Amniotic epithelial cell (primary cell): ENCODE results near the gene NBEAL2.

Source experiments
- DNase-seq: peaks from one replicate; pipeline ENCODE4 v3.0.0-alpha.2; 2010; ENCODE audit warnings: low read depth

Gene NBEAL2

DNA sequence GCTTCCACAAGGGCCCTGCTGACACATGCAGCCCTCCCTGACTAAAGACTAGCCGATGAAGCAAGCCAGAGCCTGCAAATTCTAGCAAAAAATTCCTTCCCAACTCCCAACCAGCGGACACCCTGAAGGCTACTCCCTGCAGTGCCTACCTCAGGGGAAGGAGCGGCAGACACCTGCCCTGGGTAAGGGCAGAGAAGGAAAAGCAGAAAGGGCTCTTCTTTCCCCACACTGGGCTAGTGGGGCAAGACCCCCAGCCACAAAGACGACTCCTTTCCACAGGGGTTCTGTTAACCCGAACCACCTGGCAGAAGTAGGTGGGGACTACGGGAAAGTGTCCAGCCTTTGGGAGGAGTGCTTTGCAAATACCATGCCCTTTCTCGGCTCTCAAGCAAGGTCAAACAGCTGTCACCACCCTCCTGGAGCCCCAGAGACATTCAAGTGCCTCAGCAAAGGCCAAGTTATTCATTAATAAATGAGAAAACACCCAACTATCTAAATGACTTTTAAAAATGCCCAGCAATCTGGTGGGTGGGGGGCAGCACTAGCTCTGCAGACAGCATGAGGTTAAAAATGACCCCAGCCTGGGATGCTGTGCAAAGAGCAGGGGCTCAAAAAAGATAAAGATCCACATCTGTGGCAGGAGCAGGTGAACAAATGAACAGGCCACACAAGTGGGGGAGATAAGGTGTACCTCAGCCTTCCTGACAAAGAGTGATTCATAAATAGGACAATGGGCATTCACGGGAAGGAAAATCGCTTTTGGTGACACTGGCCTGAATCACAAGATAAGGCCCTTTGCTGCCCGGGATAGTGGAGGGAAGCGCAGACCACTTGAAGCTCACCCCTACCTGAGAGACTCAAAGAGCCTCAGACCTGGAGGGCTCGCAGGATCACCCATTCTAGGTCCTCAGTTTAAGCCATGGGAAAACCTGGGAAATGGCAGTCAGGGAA is 36.0 kb upstream of the NBEAL2 start:
- DNase-seq = no peak

DNA sequence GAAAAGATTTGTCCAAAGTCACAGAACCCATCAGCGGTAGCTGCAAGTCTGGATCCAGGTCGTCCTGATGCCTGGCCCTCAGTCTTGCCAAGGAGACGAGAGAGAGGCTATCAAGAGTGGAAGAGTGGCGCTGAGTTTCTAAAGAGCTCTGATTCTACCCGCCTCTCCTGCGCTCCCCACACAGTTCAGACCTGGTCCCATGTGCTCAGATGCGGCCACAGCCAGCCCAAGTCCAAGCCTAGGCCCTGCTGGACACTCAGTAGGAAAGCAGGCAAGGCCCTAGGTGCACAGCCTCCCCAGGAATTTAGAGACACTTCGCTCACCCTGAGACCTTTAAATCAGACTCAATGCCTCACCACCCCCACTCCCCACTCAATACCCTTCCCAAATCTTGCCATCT is 35.3 kb upstream of the NBEAL2 start:
- no peak for DNase-seq

DNA sequence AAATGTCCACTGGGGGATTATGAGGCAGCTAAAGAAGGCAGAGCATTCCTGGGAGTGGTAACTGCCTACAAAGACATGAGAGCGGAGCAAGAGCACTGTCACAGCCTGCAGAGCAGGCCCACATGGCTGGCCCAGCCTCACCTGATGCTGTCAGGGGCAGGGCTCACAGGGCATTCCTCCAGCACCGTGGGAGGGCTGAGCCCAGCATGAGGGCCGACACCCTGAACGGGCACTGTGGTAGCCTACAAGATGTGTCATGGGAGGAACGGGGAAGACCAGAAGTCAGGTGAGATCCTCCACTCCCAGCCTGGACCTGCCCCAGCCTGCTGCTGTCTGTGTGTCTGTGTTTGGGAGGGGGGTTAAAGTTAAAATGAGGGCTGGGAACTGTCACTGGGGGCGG is 33.0 kb upstream of the NBEAL2 start:
- DNase-seq = no peak

DNA sequence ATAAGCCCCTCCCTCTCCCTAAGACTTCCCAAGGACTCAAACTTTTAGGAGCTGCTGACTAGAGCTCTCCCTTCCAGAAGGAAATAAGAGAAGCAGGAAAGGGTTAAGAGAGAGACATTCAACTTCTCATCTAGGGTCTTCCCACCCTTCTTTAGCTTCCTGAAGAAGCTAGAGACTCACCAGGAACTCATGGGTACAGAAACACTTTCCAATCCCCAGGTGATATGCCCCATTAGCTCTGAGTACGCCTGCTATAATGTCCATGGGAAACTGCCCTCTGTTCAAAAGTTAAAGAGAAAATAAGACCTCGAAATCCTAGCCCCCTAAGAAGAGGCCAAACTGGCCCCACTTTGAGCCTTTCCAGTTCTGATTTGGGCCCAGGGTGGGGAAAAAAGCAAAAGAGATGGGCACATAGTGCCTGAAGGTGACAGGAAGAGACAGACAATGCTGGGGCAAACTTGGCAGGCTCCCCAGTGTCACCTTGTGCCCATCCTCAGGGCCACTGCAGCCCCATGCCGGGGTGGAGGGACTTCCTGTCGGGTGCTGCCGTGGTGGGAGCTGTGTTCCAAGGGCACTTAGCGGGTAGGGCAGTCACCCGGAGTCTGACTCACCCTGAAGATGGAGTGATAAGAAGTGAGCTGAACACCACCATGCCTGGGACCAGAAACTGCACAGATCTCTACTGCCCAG is 32.5 kb upstream of the NBEAL2 start:
- peak; percentile 81 for DNase-seq

DNA sequence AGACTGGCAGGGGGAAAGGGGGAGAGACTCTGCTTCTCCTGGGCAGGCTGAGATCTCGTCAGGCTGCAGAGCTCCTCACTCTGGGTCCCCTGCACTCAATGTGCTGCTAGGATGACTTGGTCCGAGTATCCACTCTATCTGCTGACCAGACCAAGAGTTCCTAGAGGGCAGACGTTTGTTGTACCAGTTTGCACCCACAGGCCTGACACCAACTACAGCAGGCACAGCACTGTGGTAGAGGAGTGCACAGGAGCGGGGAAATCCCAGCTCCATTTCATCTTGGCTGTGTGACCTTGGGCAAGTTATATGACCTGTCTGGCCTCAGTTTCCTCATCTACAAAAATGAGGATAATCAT is 31.9 kb upstream of the NBEAL2 start:
- DNase-seq = no peak

DNA sequence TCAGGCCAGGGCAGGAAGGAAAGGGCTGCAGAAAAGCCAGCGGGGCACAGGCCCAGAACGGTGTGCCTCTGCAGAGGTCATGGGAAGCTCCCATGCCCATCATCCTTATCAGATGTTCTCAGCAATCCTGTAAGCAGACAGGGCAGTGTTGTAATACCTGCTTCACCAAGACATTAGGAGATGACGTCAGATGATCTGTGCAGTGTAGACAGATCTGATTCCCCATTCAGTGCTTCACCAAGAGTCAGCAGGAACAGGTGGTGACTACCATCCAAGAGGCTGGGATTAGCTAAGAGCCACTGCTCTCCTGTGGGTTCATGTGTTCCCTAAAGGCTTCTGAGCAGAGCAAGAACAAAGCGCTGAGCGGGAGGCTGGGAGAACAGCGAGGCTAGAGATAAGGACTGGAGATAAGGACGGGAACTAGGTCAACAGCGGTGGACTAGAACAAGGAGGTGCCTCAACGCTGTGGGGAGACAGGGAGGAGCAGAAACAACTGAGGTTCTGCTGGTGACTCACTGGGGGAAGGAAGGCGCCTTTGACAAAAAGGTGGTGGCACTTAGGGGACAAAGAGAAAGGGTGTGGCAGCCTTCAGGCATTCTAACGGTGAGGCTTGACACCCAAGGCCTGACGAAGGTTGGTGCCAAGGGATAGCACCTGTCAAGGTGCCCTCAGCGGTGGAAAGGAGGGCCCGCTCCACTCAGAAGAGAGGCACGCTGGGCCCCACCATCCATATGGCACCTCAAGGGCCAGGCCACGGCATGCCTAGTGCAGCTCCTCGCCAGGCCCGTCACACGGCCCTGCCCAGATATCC is 31.3 kb upstream of the NBEAL2 start:
- DNase-seq = peak; percentile 100

DNA sequence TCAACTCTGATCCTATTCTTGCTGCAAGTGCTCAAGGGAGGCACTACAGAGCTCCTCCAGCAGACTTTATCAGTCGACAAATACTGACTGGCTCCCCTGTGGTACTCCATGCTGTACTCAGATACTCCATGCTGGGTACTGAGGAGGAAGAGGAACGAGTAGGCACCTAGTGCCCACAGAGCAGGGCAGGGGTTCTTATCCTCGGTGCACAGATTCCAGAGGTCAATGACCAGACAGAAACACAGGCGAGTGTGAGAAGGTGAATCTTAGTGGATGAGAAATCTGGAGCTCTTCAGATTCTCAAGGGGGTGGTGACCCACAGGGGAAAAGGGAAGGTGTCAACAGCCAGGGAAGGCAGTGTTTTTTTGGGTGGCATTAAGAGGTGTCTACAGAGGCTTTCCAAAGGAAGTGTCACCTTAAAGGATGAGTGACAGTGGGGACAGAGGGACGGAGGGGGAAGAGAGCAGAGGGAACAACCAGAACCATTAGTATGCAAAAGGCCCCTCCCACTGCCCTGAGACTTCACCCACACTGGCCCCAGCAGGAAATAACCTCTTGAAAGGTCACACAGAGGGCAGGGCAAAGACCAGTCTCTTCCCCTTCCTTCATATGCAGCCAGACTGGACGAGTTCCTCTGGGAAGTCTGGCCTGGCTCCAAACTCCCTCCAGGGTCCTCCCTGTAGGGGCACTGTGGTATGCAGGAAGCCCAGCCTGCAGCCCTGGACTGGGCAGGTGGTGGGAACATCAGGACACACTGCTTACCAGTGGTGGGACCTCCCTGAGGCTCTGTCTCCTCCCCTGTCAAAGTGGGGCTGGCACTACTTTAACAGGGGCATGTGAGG is 30.4 kb upstream of the NBEAL2 start:
- DNase-seq = peak; percentile 45

DNA sequence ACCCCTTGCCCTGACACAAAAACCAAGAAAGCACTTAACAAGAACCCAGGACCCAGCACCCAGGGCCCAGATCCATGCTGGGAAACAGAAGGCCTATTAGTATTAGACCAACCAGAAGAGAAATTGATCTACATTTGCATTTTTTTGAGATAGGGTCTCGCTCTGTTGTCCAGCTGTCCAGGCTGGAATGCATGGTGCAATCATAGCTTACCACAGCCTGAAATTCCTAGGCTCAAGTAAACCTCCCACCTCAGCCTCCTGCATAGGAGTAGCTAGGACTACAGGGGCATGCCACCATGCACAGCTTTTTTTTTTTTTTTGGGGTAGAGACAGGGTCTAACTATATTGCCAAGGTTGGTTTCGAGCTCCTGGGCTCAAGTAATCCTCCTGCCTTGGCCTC is 29.3 kb upstream of the NBEAL2 start:
- DNase-seq = no peak

DNA sequence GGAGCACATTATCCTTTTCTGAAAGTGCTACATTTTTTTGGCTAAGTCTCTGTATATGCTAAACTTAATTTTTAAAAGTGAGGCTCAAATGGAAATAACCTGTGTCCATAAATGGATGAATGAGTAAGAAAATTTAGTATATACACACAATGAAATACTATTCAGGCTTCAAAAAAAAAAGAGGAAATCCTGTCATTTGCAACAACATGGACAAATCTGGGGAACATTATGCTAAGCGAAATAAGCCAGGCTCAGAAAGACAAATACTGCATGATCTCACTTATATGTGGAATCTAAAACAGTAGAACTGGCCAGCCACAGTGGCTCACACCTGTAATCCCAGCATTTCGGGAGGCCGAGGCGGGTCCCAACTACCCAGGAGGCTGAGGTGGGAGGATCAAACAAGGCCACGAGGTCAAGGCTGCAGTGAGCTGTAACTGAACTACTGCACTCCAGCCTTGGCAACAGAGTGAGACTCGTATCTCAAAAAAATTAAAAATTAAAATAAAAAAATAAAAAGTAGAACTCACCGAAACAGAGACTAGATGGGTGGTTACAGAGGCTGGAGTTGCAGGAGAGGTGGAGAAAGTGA is 28.7 kb upstream of the NBEAL2 start:
- DNase-seq = no peak

DNA sequence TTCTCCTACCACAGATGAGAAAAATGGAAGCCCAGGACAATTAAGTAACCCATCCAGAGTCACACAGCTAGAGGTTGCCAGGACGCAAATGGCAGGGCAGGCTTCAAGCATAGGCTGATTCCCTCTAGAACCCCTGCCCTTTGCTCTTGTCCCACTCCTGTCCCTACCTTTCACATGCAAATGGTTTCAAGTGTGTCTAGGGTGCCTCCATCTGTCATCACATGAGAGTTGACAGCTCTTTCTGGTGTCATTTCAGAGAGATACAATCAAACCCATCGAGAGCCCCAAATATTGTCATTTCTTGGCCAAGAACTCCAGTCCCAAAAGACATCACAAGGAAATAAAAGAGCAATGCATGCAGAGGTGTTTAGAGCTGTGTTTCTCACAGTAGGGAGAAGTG is 26.7 kb upstream of the NBEAL2 start:
- DNase-seq = no peak

DNA sequence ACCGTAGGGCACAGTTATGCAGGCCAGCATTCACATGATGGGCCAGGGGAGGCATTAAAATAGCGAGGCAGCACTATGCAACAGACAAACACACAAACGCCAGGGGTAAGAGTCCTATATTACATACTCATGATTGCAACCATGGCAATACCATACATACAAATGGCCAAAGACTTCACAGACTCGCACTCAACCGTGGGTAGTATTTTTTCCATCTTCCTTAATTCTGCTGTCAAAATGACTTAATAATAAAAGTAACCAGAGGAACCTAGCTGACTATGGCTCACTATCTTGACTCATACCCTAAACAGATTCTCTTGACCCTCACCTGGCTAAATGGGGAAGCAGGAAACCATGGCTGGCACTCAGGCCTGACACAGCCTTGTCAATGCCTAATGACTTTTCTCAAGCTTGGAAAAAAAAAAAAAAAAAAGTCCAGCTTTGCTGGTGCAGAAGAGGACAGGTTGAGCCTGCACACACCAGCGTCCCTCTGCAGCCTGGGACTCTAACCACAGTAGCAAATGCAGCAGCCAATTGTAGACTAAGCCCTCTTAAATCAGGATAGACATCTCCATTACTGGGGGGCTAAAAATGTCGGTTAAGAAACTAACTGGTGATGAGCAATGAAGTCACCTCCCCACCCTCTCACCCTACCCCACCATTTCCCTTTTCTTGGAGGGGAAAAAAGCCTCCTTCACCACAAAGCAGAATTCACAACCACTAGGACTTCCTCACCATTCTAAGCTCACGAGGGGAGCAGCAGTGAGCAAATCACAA is 26.0 kb upstream of the NBEAL2 start:
- DNase-seq = no peak

DNA sequence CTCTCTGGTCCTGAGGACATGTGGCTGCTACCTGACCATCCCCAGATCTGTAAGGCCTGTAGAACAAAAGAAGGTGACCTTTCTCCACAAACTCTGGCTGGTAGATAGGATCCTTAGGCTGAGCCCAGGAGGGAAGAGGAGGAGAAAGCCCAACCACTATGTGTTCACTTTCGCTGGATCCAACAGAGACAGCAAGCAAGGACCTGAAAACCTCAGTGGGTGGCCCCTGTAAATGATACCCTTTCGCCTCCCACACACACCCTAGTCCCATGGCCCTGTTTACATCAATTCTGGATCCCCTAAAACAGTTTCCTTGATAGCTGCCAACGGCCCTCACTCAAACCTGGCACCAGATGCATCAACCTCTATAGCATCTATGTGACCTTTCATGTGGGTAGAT is 25.3 kb upstream of the NBEAL2 start:
- DNase-seq = no peak

DNA sequence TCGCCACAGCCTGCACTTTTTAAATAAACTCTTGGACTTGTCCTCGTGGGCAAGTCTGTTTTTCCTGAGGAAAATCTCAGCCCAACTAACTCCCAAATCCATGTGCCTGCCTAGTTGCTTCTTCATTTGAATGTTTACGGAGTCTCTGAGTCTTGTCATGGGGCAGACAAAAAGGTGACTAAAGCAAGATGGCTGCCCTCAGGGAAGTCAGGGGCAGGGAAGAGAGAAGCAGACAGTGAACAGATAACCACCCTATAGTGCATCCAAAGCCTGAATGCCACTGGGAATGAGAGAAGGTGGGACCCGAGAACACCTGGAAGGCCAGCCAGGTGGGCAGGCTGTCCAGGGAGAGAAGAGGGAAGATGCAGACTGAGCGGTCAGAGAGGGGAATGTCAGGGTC is 24.3 kb upstream of the NBEAL2 start:
- DNase-seq = no peak

DNA sequence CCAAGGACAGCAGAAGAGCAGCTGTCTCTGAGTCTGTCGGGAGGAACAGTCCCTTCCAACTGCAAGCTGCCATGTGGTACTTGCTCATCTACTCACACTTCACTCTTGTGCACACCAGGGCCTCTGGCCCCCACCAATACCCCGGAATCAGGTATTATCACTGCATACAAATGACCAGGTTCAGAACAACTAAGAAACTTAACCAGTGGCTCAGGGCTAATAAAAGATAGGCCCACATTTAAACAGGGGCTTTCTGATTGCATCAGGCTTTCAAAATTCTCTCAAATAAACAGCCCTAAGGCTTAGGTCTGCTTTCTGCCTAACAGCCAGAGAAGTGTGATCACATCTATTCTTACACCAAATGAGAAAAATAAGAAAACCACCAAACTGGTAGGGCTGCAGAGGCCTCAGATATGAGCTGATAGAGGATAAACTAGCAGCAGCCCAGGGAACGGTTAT is 23.6 kb upstream of the NBEAL2 start:
- no peak for DNase-seq

DNA sequence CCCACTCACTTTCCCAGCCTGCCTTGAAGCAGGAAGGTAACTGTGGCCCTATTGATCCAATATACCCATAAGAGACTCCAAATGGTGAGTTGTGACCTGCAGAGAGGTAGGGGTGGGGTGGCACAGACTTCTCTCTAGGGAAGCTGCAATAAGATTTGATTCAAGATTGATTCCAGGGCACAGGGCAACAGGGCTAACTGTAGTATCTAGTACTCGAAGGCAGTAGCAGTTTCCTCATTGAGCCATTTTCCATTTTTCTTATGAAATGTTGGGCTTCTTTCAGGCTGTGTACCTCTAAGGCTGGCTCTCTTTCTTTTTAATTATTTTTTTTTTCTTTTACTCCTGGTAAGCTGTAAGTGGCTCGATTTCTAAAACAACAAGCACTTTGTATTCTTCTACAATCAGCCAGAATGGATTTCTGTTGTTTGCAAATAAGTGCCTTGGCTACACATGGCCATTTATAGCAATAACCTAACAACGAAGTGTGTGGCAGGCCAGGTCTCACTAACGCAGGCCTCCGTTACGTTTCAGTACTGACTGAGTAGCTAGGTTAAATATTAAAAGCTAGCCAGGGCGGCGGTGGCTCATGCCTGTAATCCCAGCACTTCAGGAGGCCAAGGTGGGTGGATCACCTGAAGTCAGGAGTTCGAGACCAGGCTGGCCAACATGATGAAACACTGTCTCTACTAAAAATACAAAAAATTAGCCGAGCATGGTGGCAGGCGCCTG is 22.2 kb upstream of the NBEAL2 start:
- DNase-seq = no peak

DNA sequence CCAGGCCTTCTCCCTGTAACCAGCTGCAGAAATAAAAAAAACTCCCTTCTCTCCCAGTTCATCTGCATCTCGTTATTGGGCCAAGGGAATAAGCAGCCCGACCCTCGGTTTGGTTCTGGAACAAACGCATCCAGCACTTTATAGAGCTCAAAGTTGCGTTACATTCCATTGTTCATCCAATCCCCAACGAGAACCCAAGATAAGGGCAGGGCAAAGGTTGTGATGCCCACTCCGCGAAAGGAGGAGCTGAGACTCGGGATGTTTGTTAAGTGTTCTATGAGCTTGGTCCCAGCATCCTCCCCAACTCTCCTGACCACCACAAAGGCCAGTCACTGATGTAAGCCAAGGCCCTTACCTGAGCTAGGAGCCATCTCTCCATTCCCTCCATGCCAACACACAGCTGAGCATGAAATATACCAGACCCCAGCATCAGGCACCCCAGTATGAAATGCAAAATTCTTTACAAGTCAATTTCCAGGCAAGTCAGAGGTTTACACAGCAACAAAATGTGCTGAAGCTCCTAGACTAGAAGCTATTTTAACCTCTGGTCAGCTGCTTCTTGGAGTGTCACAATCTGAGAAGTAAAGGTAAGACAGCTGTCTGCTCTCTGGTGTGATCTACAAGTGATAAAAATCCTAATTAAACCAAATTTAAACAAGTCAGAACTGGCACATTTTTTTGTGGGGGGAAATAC is 20.9 kb upstream of the NBEAL2 start:
- no peak for DNase-seq

DNA sequence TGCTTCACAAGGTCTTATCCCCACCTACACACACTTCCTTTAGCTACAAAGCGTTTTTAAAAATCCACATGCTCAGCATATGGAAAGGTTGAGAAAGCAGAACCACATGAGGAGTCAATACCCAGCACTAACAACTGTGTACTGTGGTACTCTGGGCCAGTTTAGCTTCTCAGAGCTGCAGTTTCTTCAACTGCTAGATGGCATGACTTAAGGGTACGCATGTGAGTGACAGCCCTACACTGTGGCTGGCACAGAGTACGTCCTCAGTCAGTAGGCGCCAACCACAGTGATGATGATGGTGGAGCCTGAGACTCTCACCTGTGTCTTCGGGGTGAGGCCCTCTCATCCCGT is 20.3 kb upstream of the NBEAL2 start:
- no peak for DNase-seq

DNA sequence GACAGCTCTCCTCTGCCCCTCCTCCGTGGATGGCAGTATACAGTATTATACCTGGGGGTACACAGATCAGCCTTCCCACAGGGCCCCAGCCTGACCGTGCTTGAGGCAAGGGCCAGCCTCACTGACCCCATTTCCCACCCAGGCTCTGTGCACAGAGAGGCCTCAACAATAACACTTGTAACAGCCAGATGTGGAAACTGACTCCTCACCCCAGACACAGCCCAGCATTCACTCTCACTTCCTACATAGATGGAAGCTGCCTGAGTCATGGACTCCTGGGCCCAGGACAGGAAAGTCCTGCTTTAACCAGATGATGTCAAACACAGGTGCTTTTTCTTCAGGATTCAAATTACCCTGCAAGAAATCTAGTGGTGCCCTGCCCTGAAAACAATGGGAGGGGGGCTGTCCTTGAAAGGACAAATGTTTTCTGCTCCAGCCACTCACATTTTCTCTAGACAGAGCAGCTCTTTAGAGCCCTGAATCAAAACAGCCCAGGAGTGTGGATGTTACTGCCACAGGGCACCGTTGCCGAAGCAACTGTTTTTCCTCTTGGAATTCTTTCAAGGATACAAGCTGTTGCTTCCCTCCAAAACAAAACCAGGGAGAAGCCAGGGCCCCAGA is 19.3 kb upstream of the NBEAL2 start:
- DNase-seq = peak; percentile 71

DNA sequence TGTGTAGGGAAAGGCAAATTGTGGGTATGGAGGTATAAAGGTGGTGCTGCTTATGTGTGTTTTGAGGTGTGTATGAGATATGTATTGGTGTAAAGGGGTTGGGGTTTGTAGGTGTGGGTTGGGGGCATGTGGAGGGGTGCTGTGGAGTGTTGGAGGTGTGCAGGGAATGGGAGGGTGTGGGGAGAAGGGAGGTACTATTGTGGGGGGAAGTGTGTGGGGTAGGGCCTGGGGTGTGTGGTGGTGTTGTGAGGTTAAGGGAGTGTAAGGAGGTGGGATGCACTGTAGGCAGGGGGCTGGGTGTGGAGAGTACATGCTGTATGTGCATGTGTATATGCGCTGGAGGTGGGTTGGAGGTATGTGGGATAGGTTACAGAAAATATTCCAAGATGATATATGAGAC is 18.6 kb upstream of the NBEAL2 start:
- no peak for DNase-seq
